Stimulated activated CD8-positive, alpha-beta memory T cell treated with anti-CD3 and anti-CD28 coated beads, Interleukin-12 subunit alpha, Interleukin-12 subunit beta, amount 100 ng/mL, for 24 hours (primary cell): ENCODE measurements around the gene TNP2.
"Not testable (repeated sequence)": the region's sequence is repeated elsewhere in the genome, so short reads cannot be mapped to it uniquely, and the experiment has no call there.

Experiments used
- DNase-seq: peaks from one replicate; pipeline ENCODE4 v3.0.0-alpha.2; 2020; ENCODE audit errors: extremely low read depth

TNP2 gene

DNA sequence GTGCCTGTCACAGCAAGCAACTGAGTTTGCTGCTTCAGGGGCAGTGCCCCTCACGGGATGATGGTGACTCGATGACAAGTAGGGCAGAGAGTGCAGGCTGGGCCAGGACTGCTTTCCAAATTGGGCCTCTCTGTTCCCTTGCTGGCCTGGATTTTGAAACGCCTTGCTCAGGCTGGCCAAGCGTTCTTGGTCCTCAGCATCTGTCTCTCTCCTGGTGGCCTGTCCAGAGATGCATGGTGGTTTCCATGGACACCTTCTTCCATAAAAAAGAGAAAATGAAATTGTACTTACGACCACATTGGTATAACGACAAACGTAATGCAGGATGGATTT is 31.4 kb upstream of the TNP2 start:
- DNase-seq = no peak

DNA sequence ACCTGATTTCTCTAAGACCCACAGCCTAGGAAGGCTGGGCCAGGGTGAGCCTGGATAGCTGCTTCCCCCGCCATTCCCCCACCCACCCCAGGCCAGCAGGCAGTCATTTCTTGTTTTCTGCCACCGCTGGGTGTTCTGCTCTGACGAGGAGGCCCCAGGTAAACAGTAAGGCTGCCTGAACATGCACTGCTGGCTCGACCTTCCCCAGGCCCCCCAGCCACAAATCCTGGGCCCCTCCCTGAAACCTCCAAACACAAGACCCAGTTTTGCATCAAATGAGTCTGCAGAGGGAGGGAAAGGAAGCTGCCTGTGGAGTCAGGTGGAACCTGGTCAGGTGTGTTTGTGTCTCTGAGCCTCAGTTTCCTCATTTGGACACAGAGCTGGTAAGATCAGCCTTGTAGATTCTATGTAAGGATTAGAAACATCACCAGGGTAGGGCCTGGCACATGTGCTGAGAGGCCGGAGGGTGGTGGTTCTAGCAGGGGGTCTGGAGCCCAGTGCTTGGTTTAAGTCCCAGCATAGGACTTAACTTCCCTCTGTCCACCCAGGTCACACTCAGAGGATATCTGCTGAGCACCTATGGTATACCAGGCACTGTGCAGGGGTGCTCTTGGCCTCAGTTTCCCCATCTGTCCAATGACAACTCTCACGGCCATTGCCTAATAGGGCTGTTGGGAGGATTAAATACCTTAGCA is 30.9 kb upstream of the TNP2 start:
- no peak for DNase-seq

DNA sequence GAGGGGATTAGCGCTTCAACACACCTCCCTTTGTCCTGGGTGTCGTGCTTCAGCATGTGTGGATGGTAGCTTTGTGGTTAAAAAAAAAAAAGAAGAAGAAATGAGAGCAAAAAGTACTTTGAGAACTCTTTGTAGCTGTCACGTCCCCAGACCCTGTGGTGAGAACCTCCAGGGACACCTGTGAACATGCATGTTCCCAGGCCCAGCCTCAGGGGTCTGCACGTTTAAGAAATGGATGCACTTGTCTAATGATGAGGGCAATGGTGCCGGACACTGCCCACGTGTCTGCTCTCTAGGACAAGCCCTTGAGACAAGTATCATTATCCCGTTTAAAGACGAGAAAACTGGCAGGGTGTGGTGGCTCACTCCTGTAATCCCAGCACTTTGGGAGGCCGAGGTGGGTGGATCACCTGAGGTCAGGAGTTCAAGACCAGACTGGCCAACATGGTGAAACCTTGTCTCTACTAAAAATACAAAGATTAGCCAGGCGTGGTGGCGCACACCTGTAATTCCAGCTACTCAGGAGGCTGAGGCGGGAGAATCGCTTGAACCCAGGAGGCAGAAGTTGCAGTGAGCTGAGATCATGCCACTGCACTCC is 29.9 kb upstream of the TNP2 start:
- not testable (repeated sequence) for DNase-seq

DNA sequence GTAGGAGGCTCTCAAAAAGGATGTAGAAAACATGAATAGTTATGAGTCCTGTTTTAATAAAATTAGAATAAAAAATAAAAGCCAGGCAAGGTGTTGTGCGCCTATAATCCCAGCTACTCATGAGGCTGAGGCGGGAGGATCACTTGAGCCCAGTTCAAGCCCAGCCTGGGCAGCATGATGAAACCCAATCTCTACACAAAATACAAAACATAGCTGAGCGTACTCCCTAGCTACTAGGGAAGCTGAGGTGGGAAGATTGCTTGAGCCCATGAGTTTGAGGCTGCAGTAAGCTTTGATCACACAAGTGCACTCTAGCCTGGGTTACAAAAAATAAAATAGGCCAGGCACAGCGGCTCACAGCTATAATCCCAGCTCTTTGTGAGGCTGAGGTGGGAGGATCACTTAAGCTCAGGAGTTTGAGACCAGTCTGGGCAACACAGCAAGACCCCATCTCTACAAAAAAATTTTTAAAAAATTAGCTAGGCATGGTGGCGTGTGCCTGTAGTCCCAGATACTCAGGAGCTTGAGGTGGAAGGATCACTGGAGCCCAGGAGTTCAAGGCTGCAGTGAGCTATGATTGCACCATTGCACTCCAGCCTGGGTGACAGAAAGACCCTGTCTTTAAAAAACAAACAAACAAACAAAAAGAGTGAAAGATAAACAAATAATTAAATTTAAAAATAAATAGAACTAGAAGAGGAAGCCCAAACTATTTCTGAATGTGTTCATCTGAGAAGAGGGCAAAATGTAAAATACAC is 29.2 kb upstream of the TNP2 start:
- DNase-seq = no peak

DNA sequence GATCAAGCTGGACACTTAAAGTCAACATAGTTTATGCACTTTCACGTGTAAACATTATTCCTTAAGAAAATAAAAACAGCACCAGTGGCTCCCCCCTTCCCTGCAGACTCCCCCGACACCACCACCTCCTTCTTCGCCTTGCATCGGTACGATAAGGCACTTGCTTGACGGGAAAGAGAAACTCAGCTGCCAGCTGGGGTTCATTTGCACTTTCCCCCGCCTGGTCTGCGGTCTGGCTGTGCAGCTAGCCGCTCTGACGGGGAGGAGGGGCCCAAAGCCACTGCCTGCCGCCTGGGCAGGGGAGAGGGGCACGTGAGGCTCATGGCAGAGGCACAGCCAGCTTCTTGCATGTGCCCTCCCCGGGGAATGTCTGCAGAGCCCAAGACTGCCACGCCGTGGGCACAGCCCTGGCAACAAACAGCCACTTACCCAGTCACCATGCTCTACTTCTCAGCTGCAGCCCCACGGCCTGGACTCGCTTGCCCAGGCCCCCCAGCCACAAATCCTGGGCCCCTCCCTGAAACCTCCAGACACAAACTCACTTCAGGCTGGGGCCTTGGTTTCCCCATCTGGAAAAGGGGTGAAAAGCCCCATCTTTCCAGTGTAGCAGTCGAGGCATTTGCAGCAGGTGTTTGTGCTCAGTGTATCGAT is 28.5 kb upstream of the TNP2 start:
- no peak for DNase-seq

DNA sequence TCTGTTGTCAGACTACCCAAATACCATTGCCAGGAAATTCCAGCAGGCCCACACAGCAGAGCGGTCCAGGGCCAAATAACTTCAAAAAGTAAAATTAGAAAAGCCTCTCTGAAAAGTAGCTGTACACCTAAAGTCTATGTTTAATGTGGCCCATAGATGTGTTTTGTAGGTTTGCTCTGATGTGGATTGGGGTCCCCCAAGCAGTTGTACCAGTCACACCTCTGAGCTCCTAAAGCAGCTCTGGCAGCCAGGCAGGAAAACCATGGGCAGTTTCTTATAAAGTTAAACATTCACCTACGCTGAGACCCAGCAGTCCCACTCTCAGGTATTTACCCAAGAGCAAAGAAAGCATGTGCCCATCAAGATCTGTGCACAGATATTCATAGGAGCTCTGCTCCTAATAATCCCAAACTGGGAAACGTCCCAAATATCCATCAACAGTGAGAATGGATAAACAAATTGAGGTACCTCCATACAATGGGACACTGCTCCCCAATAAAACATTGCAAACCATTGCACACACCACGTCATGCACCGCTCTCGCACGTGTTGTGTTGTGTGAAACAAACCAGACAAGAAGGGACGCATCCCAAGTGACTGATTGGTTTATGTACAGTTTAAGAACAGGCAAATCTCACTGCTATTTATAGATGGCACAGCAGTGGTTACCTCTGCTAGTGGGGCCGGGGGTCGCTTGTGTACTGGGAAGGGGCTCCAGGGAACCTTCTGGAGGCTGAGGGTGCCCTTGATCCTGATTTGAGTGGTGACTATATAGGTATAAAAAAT is 27.8 kb upstream of the TNP2 start:
- DNase-seq = no peak

DNA sequence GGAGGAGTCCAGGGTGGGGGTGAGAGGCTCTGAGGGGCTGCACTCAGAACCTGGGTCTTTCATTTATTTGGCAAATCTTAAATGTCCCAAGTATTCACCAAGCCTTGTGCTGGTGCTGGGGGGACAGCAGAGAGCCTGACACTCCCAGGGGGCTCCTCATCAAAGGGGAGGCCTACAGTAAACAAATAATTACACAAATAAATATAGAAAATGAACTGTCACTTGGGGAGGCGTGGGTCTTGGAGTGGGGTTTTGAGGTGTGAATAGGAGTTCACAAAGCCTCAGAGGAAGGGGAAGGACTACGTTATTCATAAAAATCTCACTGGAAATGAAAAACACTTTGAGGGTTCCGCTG is 27.2 kb upstream of the TNP2 start:
- DNase-seq = no peak

DNA sequence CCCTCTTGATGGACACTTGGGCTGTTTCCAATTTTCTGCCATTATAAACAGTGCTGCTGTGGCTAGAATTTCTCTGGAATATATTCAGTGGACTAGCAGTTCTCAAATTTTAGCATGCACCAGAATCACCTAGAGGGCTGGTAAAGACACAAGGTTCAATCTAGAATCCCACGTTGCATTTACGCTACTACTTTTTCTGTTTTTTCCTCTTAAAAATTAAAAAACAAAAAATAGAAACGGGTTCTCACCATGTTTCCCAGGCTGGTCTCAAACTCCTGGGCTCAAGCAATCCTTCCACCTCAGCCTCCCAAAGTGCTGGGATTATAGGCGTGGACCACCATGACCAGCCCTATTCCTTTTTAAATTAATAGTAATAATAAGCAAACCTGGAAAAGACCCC is 26.5 kb upstream of the TNP2 start:
- no peak for DNase-seq

DNA sequence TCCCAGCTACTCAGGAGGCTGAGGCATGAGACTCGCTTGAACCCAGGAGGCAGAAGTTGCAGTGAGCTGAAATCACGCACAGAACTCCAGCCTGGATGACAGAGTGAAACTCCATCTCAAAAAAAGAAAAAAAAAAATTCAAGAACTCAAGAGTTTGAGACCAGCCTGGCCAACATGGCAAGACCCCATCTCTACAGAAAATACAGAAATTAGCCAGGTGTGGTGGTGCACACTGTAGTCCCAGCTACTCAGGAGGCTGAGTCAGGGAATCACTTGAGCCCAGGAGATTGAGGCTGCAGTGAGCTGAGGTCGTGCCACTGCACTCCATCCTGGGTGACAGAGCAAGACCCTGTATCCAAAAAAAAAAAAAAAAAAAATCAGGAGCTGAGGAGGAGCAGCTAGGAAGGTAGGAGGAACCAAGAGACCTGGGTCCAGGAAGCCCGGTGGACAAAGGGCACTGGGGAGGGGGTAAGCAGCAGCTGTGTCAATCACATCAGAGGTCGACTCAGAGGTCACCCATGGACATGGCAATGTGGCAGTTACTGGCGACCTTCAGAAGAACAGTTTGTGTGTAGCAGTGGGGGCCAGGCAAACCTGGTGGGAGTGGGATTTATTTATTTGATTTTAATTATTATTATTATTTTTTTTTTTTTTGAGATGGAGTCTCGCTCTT is 23.1 kb upstream of the TNP2 start:
- DNase-seq = no peak

DNA sequence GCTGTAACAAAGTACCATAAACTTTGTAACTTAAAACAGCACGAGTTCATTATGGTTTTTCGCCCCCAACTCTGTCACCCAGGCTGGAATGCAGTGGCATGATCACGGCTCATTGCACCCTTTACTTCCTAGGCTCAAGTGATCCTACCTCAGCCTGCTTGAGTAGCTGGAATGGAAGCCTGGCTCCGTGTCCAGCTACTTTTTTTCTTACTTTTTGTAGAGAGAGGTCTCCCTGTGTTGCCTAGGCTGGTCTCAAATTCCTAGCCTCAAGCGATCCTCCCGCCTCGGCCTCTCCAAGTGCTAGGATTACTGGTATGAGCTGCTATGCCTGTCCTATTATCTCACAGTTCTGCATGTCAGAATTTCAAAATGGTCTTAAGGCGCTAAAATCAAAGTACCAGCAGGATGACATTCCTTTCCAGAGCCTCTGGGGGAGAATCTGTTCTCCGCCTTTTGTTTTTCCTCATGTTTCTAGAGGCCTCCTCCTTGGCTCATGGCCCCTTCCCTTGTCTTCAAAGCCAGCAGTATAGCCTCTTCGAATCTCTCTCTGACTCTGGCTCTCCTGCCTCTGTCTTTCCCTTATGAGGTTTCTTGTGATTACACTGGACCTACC is 22.1 kb upstream of the TNP2 start:
- DNase-seq = no peak

DNA sequence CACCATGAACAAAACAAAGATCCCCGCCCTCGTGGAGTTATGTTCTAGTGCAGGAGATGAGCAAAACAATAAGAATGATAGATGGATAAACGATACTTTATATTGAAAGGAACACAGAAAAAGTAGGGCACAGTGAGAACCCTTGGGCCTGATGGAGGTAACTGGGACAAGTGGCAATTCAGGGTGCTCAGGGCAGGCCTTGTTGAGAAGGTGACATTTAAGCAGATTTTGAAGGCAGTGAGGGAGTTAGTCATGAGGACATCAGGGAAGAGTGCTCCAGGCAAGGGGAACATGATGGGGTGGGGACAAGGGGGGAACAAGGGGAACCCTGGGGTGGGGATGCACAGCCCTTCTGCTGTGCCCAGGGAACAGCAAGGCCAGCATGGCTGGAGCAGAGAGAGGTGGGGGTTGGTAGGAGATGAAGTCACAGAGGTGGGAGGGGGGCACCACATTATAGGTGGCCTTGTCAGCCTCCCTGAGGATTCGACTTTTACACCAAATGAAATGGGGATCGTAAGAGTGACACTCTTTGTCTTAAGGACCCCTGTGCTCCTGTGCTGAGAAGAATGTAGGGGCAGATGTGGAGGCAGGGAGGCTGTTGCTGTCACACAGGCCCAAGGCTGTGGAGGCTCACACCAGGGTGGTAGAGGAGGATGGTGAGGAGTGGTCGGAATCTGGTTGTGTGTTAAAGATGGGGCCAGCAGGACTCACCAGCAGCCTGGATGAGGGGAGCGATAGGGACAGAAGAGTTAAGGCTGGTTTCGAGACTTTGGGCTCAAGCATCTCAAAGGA is 21.2 kb upstream of the TNP2 start:
- DNase-seq = no peak

DNA sequence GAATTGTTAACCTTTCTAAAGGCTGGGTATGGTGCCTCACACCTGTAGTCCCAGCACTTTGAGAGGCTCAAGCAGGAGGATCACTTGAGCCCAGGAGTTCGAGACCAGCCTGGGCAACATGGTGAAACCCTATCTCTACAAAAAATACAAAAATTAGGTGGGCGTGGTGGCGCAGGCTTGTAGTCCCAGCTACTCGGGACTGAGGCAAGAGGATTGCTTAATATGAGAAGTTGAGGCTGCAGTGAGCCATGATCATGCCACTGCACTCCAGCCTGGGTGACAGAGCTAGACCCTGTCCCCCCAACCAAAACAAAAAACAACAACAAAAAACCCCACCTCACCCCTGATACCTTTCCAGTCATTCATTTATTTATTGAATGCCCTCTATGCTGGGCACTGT is 20.6 kb upstream of the TNP2 start:
- not testable (repeated sequence) for DNase-seq

DNA sequence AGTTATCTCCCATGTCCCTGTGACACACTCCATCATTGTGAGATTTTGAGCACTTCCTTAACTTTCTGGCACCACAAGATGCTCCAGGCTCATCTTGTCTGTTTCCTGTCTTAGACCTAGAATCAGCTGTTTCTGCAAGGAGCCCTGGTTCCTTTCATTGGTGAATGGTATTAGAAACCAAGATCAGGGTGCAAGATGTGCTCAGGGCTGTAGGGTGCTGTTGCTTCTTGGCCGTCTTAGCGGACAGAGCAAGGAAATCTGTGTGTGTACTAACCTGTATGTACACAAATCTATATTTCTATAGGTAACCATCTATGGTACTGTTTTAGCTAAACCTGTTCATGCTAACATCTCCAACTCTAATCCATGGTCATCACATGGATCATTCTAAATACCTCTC is 20.1 kb upstream of the TNP2 start:
- no peak for DNase-seq

DNA sequence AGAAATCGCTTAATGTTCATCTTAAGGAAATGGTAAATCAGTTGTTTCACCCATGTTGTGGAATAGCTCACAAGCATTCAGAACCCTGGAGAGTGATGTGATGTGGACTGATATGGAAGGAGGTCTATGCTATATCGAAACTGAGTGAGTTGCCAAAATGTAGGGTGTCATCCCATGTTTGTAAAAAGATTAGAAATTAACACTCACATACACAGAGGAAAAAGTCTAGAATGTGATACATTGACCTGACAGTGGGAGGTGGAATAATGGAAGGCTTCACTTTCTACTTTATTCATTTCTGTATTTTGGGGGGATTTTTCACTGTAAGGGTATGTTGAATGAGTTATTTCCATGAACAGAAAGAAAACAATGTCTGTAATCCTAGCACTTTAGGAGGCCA is 16.7 kb upstream of the TNP2 start:
- DNase-seq = no peak

DNA sequence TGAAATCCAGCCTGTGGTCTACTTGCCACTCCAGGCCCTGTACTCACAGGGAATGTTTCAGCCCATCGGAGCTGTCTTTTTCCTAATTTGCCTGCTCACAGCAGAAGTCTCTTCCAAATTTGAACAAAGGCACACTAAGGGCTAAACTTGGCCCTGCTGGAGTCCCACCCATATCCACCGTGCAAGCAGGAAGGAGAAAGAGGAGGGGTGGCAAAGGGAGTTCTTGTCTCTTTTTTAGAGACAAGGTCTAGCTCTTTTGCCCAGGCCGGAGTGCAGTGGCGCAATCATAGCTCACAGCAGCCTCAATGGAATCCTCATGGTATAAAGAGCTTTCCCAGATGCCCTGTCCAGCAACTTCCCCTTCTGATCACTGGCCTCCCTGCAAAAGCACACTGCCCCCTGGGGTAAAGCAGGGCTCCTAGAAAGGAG is 14.7 kb upstream of the TNP2 start:
- no peak for DNase-seq

DNA sequence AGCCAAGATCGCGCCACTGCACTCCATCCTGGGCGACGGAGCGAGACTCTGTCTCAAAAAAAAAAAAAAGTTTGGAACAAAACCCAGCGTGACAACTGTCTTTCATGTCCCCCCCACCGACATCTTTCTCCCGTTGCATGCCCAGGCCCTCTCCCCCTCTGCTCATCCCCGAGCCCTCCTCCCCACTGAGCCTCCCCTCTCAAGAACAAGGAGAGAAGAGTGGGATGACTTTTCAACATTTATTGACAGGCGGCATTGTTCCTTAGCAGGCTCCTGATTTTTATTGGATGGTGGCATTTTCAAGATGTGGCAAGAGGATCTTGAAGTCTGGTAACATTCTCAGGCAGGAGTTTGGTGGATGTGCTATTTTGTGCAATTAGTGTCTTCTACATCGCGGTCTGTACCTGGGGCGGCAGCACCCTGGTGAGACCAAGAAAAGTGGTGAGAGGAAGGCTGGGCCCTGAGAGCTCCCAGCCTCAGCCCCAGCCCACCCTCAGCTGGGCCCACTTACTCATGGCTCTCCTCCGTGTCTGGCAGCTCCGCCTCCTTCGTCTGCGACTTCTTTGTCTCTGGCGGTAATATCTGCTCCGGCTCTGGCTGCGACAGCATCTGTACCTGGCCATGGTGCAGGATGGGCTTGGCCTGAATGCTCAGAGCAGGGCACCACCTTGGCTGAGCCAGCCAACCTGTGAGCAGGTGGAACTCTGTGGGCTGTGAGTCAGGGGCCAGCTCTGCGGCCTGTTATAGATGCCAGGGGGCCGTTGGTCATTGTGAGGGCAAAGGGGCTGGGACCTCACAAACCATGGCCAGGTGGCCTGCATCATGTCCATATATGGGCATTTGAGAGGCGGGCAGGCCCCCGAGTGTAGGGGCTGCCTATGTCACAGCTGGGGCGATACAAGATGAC is 11.7 kb upstream of the TNP2 start, which contains the start of gene PRM1:
PRM1 (minus strand) TSS at position 715 of the 907 bp plus-strand sequence; CDS start at position 623, 92 bp downstream.
- DNase-seq = no peak

DNA sequence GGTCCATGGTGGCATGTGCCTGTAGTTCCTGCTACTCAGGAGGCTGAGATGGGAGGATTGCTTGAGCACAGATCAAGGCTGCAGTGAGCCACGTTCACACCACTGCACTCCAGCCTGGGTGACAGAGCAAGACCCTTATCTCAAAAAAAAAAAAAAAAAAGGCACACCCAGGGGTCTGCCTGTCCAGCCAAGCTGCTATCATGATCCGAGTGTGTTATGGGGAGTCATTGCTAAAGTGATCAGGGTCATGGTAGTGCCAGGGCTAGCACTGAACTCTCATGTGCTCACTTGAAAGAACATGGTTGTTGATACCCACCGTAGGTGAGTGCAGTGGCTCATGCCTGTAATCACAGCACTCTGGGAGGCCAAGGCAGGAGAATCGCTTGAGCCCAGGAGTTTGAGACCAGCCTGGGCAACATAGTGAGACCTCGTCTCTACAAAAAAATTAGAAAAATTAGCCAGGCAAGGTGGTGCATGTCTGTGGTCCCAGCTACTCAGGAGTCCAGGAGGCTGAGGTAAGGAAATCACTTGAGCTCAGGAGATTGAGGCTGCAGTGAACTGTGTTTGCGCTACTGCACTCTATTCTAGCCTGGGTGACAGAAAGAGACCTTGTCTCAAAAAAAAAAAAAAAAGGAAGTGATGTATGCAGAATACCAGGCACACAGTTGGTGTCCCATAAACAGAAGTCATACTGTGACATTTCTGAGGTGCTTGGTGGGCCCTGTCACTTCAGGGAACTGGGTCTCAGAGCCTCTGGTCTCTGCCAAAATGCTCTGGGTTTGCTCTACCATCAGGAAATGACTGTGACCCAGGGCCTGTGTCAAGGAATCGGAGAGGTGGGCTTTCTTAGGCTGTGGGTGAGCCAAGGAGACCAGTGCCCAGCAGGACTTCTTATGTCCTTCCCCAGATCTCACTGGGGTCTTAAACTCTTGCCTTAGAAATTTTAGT is 9.8 kb upstream of the TNP2 start:
- DNase-seq = no peak
